Thyroid gland (tissue), 4 donors: Measurements from ENCODE around the gene MTCP1. TPM values are rescaled to one million over a fixed set of nuclear protein-coding genes. Genes with fewer than 3 reads are reported as not detected.

ENCODE experiments used
- DNase-seq, 2 donors: peaks; one replicate each; pipeline ENCODE4 v3.0.0-alpha.2; 2019
- H3K27ac ChIP-seq, 3 donors: fragments of 200-600 bp; sonication (generic); 1 replicate in 2 of 3; 2 replicates in 1 of 3; pipeline ENCODE4 v1.5.1; 2016 to 2019; ENCODE audit warnings: mild to moderate bottlenecking in 1 of 3, moderate library complexity in 1 of 3
- H3K27me3 ChIP-seq: fragments of 200-600 bp; sonication (generic); one replicate; pipeline ENCODE4 v1.5.1; 2019
- H3K36me3 ChIP-seq, 2 donors: fragments of 200-600 bp; sonication (generic); one replicate each; pipeline ENCODE4 v1.5.1; 2016 to 2019
- H3K4me1 ChIP-seq, 2 donors: fragments of 200-600 bp; sonication (generic); one replicate each; pipeline ENCODE4 v1.5.1; 2017 to 2019
- H3K4me3 ChIP-seq, 3 donors: fragments of 200-600 bp; sonication (generic); replicated peaks in 1 of 3; 1 replicate in 2 of 3; 2 replicates in 1 of 3; pipeline ENCODE4 v1.5.1; 2016; ENCODE audit warnings: mild to moderate bottlenecking in 1 of 3
- H3K9me3 ChIP-seq: fragments of 200-600 bp; sonication (generic); one replicate; pipeline ENCODE4 v1.5.1; 2017
- CTCF ChIP-seq, 6 experiments: fragments of 200-600 bp in 3 of 6; fragments of 450-650 bp in 3 of 6; sonication (generic) in 3 of 6; IDR thresholded peaks; one replicate each; pipeline ENCODE4 v1.5.1; 2016 to 2019; ENCODE audit warnings: antibody characterized with exemption in 6 of 6, mild to moderate bottlenecking in 2 of 6, inconsistent platforms in 1 of 6, moderate library complexity in 1 of 6
- POLR2A ChIP-seq, 2 donors: fragments of 450-650 bp; IDR thresholded peaks; one replicate each; pipeline ENCODE4 v1.6.1; 2017; ENCODE audit warnings: antibody characterized with exemption in 2 of 2, mild to moderate bottlenecking in 2 of 2, moderate library complexity in 1 of 2
- WGBS, 2 donors: methylation state at CpG; one replicate each; pipeline ENCODE4 v1.1.5; 2017; 5-methylcytosine and 5-hydroxymethylcytosine counted together
- intact Hi-C: fragments of 100-400 bp; cut with DNase I; formaldehyde crosslinking; loops from one replicate; pipeline ENCODE4 v1.15.1; 2023
- total RNA-seq, 4 donors: library from RNA; depleted of rRNA; stranded (reverse); fragments of >200 nt; gene quantifications; one replicate each; pipeline ENCODE4 v1.2.3, GENCODE V29; 2016

The MTCP1 gene
- total RNA-seq, 4 donors from 2014 or later: 0.78 to 4.3 (median 0.92) TPM

GRCh38 chrX:155054255-155054654, 16.7 kb downstream of the MTCP1 start:
- intact Hi-C loops: no loop called here
- H3K36me3 ChIP-seq: no peaks in the 10 kb centered on the region
- TF ChIP-seq POLR2A (IDR thresholded peaks at IDR 0.05) (no peak), CTCF (IDR thresholded peaks at IDR 0.05) (no peak)
- H3K9me3 ChIP-seq: no peaks in the 10 kb centered on the region
- H3K27me3 ChIP-seq: no peaks in the 10 kb centered on the region
- DNase-seq: no peak
- WGBS, 2 donors: 93 to 96% methylated on average over 4 of the region's 4 CpGs
- H3K27ac ChIP-seq: no peak overlapping the region
- H3K4me1 ChIP-seq: peaks cover 0 to 10% of the 10 kb centered on the region in 2 donors
- H3K4me3 ChIP-seq: no peak overlapping the region

GRCh38 chrX:155053656-155054055, 17.3 kb downstream of the MTCP1 start:
- no peaks in the 10 kb centered on the region for H3K27me3 ChIP-seq
- no peak for DNase-seq
- H3K9me3 ChIP-seq: no peaks in the 10 kb centered on the region
- no peaks in the 10 kb centered on the region for H3K36me3 ChIP-seq
- WGBS, 2 donors: 96% methylated on average over 3 of the region's 3 CpGs
- no peak overlapping the region for H3K4me3 ChIP-seq
- H3K27ac ChIP-seq: no peak overlapping the region
- peaks cover 0 to 10% of the 10 kb centered on the region in 2 donors for H3K4me1 ChIP-seq
- intact Hi-C loops: no loop called here
- no peak for TF ChIP-seq POLR2A (IDR thresholded peaks at IDR 0.05)
- TF ChIP-seq CTCF (IDR thresholded peaks at IDR 0.05): no peak

- Histone ChIP-seq H3K36me3 (no peaks in the 10 kb centered on the region), H3K4me1 (peaks cover 0 to 10% of the 10 kb centered on the region in 2 donors), H3K9me3 (no peaks in the 10 kb centered on the region), H3K4me3 (no peak overlapping the region), H3K27ac (no peak overlapping the region), H3K27me3 (no peaks in the 10 kb centered on the region)
- intact Hi-C loops: no loop called here
- no peak for DNase-seq
- 87 to 93% methylated on average over 5 of the region's 5 CpGs for WGBS, 2 donors
- TF ChIP-seq POLR2A (IDR thresholded peaks at IDR 0.05): no peak
- no peak for TF ChIP-seq CTCF (IDR thresholded peaks at IDR 0.05)
These were observed 18.0 kb downstream of the MTCP1 start for GRCh38 chrX:155052738-155053498.

DNA sequence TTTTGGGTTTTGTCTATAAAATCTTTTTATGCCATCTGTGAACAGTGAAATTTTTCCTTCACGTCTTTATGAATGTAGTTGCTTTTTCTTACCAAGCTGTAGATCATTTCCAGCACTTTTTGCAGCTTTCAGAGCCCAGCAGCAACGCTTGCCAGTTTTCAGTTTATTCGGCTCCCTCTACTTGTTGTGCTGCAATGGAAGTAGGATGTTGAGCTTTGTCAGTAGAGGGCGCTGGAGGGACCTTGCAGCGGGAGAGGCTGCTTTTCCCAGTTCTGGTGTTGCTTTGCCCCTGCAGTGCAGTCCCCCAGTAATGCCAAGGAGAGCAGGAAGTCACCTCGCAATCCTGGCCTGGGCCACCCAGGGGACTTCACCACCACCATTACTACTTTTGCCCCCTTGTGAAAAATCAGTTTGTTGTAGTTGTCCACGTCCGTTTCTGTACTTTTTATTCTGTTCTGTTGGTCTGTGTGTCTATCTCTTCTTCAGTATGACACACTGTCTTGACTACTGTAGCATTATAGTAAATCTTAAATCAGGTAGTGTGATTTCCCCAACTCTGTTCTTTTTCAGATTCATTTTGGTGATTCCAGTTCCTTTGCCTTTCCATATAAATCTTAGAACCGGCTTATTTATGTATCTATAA, 21.8 kb downstream of the MTCP1 start:
- H3K9me3 ChIP-seq: no peaks in the 10 kb centered on the region
- H3K27ac ChIP-seq: no peak overlapping the region
- no peaks in the 10 kb centered on the region for H3K36me3 ChIP-seq
- intact Hi-C loops: no loop called here
- WGBS, 2 donors: 44 to 46% methylated on average over 9 of the region's 9 CpGs
- DNase-seq: peak; percentile 29 to 45
- no peak overlapping the region for H3K4me3 ChIP-seq
- no peaks in the 10 kb centered on the region for H3K27me3 ChIP-seq
- H3K4me1 ChIP-seq: no peaks in the 10 kb centered on the region
- peak in 4 of 6 experiments; percentile 23 to 49 (median 32) for TF ChIP-seq CTCF (IDR thresholded peaks at IDR 0.05)
- no peak for TF ChIP-seq POLR2A (IDR thresholded peaks at IDR 0.05)
